HG02870 (cell line): Measurements from ENCODE around the gene MYO9B.

Experiments
- ATAC-seq: cut with Tn5 transposase; IDR thresholded peaks from one replicate; pipeline ENCODE4 v1.9.1; 2021; ENCODE audit warnings: mild to moderate bottlenecking, moderate library complexity; ENCODE audit not compliant: unreplicated experiment

Gene MYO9B

DNA sequence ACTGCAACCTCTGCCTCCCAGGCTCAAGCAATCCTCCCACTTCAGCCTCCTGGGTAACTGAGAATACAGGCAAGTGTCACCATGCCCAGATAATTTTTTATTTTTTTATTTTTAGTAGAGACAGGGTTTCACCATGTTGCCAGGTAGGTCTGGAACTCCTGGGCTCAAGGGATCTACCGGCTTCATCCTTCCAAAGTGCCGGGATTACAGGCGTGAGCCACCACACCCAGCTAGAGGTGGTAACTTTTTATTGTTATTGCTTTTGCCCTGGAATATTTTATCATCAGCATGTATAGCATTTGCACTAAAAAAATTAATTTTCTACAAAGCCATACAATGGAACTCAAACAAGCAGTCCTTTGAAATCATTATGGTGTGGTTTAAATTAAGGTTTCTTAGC is 14.4 kb upstream of the MYO9B start:
- ATAC-seq: no peak

DNA sequence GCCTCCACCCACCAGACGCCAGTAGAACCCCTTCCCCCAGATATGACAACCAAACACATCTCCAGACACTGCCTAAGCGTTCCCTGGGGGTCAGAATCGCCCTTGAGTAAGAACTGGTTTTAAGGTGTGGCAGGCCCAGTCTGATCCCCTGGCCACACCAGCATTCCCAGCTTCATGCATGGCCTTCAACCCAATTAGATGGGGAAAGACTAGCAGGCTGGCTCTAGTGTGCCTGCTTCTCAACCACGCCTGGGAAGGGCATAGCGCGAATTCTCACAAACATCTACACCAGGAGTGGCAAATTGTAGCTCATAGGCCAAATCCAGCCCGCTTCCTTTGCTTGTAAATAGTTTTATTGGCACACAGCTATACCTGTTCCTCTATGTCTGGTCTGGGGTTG is 13.9 kb upstream of the MYO9B start:
- no peak for ATAC-seq

- no peak for ATAC-seq
Observed at GRCh38 chr19:17063428-17063827, 12.1 kb upstream of the MYO9B start.

DNA sequence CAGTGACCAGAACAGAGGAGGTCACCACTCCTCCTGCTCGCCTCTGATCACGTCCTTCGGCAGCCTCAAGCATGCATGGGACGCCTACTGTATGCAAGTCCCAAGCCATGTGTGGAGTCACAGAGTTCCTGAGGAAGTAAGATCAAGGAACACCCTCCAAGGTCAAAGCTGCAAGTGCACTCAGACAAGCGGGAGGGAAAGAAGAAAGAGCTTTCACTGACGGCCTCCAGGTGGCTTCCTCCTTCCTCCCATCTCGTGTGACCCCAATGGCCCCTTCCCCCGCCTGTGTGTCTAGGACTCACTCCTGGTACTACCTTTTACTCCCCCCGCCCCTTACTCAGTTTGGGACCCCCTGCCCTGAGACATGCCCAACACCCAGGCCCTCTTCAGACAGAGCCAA is 6.4 kb upstream of the MYO9B start:
- ATAC-seq: no peak

- ATAC-seq: no peak
Observed at GRCh38 chr19:17070421-17070820, 5.2 kb upstream of the MYO9B start.

DNA sequence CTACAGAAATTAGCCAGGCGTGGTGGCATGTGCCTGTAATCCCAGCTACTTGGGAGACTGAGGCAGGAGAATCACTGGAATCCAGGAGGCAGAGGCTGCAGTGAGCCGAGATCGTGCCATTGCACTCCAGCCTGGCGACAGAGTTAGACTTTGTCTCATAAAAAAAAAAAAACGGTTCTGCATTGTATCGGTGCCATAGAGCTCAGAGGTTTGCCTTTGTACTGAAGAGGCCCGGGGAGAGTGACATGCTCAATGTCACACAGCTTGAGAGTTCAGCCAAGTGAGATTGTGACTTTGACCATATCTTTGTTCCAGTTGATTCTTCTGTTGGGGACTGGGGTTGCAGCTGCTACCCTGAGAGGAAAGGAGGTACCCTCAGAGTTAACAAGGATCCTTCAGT is 4.7 kb upstream of the MYO9B start:
- ATAC-seq: no peak

GRCh38 chr19:17073869-17074633 is 1.5 kb upstream of the MYO9B start:
- ATAC-seq: no peak

- no peak for ATAC-seq
Observed at GRCh38 chr19:17074634-17075034, 943 bp upstream of the MYO9B start.

DNA sequence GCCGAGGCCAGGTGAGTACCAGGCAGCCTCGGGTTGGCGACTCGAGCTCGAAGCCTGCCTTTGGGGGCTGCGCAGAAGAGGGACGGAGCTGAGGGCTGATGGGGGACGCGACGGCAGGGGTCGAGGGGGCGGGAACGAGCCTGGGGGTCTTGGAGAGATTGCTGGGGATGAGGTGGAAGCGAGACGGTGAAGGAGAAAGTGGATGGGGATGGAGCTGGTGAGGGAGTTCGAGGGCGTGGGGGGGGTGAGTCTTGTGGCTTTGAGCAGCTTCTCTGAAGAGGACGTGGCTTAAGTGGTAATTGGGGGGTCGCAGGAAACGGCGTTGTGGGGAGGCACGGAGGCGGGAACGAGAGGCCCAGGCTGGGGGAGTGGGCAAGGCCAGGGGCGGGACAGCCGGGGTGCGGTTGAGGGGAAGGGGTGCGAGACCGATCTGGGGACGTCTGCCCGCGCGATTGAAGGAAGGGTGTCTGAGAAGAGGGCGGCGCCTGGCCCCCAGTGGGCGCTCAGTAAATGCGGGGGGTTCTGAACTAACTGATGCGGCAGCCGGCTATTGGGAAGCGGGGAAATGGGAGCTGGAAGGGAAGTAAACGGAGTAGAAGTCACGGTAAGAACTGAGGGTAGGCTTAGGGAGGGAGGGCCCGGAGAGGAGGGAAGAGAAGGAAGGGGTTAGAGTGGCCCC is 426 bp downstream of the MYO9B start:
- no peak for ATAC-seq

DNA sequence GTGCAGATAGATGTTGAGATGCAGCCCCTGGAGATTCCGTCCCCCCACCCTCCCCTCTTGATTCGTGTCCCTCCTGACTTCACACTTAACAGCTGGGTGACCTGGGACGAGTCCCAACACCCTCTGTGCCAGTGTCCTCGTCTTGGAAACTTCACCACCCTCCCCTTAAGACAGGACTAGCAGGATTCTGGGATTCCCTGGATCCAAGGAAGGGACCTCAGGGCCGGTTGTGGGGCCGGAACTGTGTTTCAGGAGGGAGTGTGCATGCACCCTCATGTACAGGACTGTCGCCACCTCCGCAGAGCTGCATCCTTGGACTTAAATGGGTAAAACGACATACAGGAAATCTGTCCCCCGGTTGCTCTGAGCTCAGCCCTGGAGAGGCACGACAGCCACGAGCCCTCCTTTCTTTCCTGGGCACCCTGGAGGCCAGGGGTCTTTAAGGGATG is 990 bp downstream of the MYO9B start:
- no peak for ATAC-seq

GRCh38 chr19:17077447-17078028 is 2.0 kb downstream of the MYO9B start:
- no peak for ATAC-seq

DNA sequence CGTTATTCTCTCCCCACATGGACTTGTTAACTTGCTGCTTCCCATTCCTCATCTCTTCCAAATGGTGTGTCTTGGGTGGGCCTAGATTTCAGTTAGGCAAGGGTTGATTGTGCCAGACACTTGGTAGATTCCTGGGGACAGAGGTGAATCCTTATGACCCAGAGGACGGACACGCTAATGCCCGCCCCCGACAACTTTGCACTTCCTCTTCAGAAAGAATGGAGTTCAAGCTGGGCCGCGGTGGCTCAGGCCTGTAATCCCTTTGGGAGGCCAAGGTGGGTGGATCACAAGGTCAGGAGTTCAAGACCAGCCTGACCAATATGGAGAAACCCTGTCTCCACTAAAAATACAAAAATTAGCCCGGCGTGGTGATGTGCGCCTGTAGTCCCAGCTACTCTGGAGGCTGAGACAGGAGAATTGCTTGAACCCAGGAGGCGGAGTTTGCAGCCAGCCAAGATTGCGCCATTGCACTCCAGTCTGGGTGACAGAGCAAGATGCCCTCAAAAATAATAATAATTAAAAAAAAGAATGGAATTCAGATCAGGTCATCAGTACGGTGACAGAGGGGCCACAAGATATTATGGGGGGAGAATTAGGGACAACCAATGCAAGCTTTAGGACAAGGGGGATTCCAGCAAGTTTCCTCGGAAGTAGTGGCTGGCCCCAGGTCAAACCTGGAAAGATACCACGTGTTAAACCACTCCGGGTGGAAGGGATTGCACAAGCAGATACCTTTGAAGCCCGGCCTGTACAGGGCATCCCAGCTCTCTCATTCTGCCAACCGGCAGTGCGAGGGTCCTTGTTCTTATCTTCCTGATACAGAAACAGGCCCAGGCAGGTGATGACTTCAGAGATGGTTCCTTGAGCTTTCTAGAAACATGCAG is 2.7 kb downstream of the MYO9B start:
- no peak for ATAC-seq

DNA sequence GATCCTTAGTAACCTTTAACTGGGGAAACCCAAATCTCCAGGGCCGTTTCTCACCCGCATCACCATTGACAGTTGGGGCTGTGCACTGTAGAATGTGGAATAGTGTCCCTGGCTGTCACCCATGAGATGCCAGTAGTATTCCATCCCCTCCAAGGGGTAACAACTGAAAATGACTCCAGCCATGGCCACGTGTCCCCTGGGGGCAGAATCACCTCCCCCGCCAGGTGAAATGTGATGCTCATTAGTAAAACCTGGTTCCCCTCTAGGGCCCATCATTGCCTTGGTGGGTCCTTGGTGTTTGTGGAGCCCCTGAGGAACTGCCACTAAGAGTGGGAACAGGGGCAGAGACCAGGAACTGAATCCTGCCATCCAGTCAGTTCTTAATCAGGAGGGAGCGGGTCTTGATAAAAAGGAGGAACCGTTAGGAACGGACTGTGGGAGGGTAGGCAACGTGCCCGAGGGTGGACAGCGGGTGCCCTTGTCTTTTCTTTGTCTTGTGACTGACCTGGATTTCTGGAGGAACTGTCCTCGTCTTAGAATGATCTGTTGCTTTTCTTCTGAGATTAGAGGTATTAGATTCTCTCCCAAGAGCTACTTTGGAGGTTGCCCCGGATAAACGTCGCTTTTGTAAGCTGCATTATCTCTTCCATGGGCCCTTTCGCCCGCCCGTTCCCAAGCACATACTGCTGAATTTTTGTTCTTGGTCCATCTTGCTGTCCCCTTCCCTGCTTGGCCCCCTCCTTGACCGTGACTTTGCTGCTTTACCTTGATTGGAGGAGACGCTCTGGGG is 3.5 kb downstream of the MYO9B start:
- ATAC-seq: no peak

GRCh38 chr19:17079710-17080439 is 4.3 kb downstream of the MYO9B start:
- ATAC-seq: peak; percentile 41

- ATAC-seq: no peak
Observed at GRCh38 chr19:17080440-17080801, 4.8 kb downstream of the MYO9B start.

DNA sequence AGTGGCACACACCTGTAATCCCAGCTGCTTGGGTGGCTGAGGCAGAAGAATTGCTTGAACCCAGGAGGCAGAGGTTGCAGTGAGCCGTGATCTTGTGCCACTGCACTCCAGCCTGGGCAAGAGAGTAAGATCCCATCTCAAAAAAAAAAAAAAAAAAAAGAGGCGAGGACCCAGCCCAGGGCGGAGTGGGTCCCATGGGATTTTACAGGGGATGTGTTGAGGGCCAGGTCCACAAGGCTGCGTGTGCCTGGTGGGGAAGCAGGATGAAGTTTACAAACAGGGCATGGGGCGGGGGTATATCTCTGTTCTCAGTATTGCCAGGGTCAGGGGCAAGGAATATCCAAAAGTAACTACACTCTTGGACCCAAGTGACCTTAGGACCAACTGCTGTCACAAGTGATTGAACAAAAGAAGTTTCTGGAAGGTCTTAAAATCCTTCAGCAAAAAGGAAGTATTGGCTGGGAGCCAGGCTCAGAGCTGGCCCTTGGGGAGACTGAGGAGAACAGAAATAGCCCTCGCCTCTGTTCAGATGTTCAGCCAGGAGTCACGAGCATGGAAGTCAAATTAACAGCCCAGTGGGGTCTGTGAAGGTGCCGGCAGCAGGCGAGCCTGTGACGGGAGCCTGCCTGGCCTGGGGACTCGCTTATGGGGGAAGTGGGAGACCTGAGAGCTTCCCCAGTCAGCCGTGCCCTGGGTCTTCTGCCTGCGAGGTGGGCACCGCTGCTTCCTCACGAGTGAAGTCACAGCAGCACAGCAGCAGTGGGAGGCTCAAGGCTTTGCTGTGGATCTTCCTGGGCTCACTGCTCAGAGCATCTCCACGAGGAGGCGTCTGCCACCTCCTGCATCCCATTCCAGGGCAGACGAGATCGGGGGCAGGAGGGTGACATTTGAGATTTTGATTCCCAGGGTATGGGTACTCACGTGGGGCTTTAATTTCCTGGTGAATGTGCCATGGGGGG is 6.4 kb downstream of the MYO9B start:
- no peak for ATAC-seq

GRCh38 chr19:17086120-17086519 is 10.5 kb downstream of the MYO9B start:
- no peak for ATAC-seq

DNA sequence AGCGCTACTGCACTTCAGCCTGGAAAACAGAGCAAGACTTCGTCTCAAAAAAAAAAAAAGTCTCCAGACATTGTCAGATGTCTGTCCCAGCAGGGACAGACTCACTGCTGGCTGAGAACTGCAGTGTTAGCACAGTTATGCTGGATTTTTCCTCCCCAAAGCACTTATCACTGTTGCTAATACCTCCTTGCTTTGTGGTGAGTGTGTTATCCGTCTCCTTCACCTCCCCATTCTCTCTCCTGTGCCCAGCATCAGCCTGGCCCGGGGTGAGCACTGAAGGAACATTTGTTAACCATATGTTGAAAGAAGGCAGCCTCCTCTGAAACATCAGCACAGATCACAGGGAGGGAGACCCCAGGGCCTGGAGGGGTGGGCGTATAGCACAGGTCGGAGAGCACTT is 11.3 kb downstream of the MYO9B start:
- ATAC-seq: no peak

DNA sequence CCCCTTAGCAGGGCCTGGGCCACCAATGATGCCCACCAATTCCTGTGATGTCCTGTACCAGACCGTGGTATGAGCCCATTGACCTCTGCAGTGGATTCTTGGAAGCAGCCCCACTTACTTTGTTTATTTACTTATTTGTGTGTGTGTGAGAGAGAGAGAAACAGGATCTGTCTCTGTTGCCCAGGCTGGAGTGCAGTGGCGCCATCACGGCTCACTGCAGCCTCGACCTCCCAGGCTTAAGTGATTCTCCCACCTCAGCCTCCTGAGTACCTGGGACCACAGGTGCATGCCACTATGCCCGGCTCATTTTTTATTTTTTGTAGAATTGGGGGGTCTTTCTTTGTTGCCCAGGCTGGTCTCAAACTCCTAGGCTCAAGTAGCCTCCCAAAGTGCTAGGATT is 13.0 kb downstream of the MYO9B start:
- no peak for ATAC-seq
